MM.1S (cell line): ENCODE data around the gene DSC1.

Experiments
- EZH2 ChIP-seq: fragments of 300-600 bp; sonication (generic); optimal IDR thresholded peaks from 2 replicates; pipeline ENCODE3; 2017; ENCODE audit warnings: low read depth, mild to moderate bottlenecking, antibody characterized with exemption, low read length, mixed read lengths
- TF ChIP-seq, protein P1 (sequence below): fragments of 300-600 bp; sonication (generic); IDR thresholded peaks from 2 replicates; pipeline ENCODE4 v1.5.1; 2016; ENCODE audit warnings: antibody characterized with exemption, low read length, mixed read lengths

DNA sequence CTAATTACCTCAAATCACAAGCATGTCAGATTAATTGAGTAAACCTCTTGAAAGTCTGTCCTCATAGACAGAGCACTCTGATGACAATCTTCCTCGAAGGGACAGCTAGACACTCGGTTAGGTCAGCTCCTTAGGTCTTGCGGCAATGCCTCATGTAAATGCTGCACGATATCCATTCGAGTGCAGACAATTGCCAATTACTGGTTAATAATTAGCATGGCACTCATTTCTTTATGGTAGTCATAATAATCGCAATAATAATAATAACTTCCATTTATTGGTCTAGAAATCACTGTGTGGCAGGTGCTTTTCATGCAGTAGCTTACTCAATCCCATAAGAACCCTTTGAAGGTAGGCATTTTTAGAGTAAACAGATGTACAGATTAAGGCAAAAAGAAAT, 44.7 kb upstream of the DSC1 start:
- TF ChIP-seq, protein P1, sequence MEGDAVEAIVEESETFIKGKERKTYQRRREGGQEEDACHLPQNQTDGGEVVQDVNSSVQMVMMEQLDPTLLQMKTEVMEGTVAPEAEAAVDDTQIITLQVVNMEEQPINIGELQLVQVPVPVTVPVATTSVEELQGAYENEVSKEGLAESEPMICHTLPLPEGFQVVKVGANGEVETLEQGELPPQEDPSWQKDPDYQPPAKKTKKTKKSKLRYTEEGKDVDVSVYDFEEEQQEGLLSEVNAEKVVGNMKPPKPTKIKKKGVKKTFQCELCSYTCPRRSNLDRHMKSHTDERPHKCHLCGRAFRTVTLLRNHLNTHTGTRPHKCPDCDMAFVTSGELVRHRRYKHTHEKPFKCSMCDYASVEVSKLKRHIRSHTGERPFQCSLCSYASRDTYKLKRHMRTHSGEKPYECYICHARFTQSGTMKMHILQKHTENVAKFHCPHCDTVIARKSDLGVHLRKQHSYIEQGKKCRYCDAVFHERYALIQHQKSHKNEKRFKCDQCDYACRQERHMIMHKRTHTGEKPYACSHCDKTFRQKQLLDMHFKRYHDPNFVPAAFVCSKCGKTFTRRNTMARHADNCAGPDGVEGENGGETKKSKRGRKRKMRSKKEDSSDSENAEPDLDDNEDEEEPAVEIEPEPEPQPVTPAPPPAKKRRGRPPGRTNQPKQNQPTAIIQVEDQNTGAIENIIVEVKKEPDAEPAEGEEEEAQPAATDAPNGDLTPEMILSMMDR, result no peak
- TF ChIP-seq EZH2, result no peak
